Prostate gland (tissue), 2 donors: ENCODE results near the gene SORBS1. TPM values are rescaled to one million over a fixed set of nuclear protein-coding genes. Genes with fewer than 3 reads are reported as not detected.

Experiments used
- DNase-seq: peaks from one replicate; pipeline ENCODE4 v3.0.0-alpha.2; 2019; ENCODE audit warnings: low spot score
- H3K27ac ChIP-seq, 2 donors: fragments of 200-600 bp; sonication (generic); 2 replicates each; pipeline ENCODE4 v1.5.1; 2017 to 2019
- H3K27me3 ChIP-seq: fragments of 200-600 bp; sonication (generic); replicated peaks from 2 replicates; pipeline ENCODE4 v1.5.1; 2019; ENCODE audit not compliant: insufficient read depth
- H3K36me3 ChIP-seq, 2 donors: fragments of 200-600 bp; sonication (generic); 1 replicate in 1 of 2; 2 replicates in 1 of 2; pipeline versions ENCODE4 v1.5.1 to v1.8.1; 2017 to 2019
- H3K4me1 ChIP-seq: fragments of 200-600 bp; sonication (generic); replicated peaks from 2 replicates; pipeline ENCODE4 v1.5.1; 2019
- H3K4me3 ChIP-seq, 2 donors: fragments of 200-600 bp; sonication (generic); 2 replicates each; pipeline ENCODE4 v1.5.1; 2017 to 2019
- H3K9me3 ChIP-seq: fragments of 200-600 bp; sonication (generic); 2 replicates; pipeline ENCODE4 v1.5.1; 2017
- POLR2A ChIP-seq: fragments of 450-650 bp; IDR thresholded peaks from one replicate; pipeline ENCODE4 v1.6.1; 2016; ENCODE audit warnings: antibody characterized with exemption, mild to moderate bottlenecking
- POLR2AphosphoS5 ChIP-seq: sonication (generic); formaldehyde crosslinking; IDR thresholded peaks from one replicate; pipeline ENCODE4 v1.6.1; 2017; ENCODE audit warnings: antibody characterized with exemption
- WGBS: methylation state at CpG from one replicate; pipeline ENCODE4 v1.1.5; 2018; 5-methylcytosine and 5-hydroxymethylcytosine counted together
- intact Hi-C: fragments of 100-400 bp; cut with DNase I; formaldehyde crosslinking; loops from one replicate; pipeline ENCODE4 v1.14.2; 2022
- total RNA-seq, 2 donors: library from RNA; depleted of rRNA; stranded (reverse); fragments of >200 nt; gene quantifications; one replicate each; pipeline ENCODE4 v1.1.0, GENCODE V29; 2016
- TF ChIP-seq, protein P1 (sequence below), 4 experiments: fragments of 200-600 bp in 2 of 4; fragments of 450-650 bp in 2 of 4; sonication (generic) in 2 of 4; IDR thresholded peaks; 1 replicate in 3 of 4; 2 replicates in 1 of 4; pipeline ENCODE4 v1.5.1; 2016 to 2019; ENCODE audit warnings: antibody characterized with exemption in 4 of 4, mild to moderate bottlenecking in 2 of 4, moderate library complexity in 2 of 4

Gene SORBS1
- total RNA-seq, 2 donors from 2014 or later = 84.6 to 189 TPM

DNA sequence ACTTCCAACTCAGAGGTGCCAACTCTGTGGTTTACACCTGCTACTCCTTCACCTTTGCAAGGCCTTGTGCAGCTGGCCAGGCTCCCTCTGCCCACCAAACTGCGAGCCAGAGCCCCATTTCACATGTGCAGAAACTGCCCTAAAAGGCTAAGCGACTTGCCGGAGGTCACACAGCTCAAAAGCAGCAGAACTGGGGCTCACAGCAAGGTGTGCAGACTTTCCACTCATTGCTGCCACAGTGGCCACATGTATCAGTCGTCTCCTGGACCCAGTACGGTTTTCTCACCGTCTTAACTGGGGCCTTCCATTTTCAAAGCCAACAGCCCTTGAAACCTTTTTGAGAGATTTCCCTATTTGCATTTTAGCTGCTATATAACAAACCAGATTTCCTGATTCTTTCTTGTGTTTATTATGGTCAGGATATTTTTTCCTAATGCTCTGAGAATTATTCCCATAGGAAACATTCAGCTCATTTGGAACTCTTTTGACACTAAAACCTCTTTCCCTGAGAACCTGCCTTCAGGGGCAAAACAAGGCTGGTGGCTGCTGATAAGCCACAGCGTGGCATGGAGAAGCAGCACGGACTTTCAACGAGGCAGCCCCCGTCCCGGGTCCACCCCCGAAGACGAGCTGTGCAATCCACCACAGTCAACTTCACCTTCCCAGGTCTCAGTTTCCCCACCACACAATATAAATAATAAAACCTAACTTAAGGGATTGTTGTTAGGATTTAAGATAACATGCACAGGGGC, 29.9 kb downstream of the SORBS1 start:
- no peak for DNase-seq
- intact Hi-C loops = no loop called here
- no peaks in the 10 kb centered on the region for H3K36me3 ChIP-seq
- no peaks in the 10 kb centered on the region for H3K4me1 ChIP-seq
- H3K27ac ChIP-seq = peak overlapping the region; percentile 69 to 71
- H3K9me3 ChIP-seq = no peaks in the 10 kb centered on the region
- H3K27me3 ChIP-seq = no peaks in the 10 kb centered on the region
- H3K4me3 ChIP-seq = no peak overlapping the region
- TF ChIP-seq, protein P1, sequence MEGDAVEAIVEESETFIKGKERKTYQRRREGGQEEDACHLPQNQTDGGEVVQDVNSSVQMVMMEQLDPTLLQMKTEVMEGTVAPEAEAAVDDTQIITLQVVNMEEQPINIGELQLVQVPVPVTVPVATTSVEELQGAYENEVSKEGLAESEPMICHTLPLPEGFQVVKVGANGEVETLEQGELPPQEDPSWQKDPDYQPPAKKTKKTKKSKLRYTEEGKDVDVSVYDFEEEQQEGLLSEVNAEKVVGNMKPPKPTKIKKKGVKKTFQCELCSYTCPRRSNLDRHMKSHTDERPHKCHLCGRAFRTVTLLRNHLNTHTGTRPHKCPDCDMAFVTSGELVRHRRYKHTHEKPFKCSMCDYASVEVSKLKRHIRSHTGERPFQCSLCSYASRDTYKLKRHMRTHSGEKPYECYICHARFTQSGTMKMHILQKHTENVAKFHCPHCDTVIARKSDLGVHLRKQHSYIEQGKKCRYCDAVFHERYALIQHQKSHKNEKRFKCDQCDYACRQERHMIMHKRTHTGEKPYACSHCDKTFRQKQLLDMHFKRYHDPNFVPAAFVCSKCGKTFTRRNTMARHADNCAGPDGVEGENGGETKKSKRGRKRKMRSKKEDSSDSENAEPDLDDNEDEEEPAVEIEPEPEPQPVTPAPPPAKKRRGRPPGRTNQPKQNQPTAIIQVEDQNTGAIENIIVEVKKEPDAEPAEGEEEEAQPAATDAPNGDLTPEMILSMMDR (IDR thresholded peaks at IDR 0.05) = no peak
- no peak for TF ChIP-seq POLR2AphosphoS5
- TF ChIP-seq POLR2A = no peak
- WGBS = 59% methylated on average over 13 of the region's 13 CpGs

DNA sequence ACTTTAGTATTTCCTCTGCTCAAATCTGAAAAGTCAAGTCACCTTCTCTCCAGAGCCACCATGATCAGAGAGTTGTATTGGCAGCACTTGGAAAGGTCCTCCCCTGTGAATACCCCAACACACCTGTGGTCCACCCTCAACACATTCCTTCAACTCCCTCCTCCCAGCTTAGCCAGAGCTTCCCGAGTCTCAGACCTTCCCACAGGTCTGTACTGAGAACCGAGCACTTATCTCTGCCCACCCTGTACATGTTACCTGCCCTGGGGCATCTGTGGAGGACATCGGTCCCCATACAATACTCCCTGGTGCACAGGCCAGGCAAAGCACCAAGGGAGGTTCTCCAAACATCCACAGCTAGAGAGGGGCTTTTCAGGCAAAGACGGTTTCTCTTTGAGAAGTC, 30.6 kb downstream of the SORBS1 start:
- intact Hi-C loops = no loop called here
- no peaks in the 10 kb centered on the region for H3K4me1 ChIP-seq
- peak overlapping the region; percentile 69 to 71 for H3K27ac ChIP-seq
- H3K4me3 ChIP-seq = no peak overlapping the region
- no peak for TF ChIP-seq POLR2AphosphoS5
- TF ChIP-seq, protein P1 (IDR thresholded peaks at IDR 0.05) = no peak
- TF ChIP-seq POLR2A = no peak
- no peaks in the 10 kb centered on the region for H3K27me3 ChIP-seq
- no peaks in the 10 kb centered on the region for H3K9me3 ChIP-seq
- H3K36me3 ChIP-seq = no peaks in the 10 kb centered on the region
- 84% methylated on average over 3 of the region's 4 CpGs for WGBS
- no peak for DNase-seq

DNA sequence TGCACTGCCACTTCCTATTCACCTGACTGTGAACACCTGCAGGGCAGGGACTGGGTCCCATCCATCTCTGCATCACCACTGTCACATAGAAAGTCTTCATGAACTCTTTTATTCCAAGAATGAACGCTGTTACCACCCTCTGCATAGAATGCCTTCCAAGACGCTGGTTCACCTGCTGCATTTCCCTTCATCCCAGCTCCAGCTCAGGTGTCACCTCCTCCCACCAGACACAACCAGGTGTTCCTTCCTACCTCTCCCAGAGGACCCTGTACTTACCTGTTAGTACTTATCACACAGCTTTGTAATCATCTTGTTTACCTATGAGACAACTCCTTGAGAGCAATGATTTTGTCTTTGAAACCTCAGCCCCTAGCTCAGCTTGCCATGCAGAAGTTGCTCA, 31.1 kb downstream of the SORBS1 start:
- Histone ChIP-seq H3K36me3 (no peaks in the 10 kb centered on the region), H3K27me3 (no peaks in the 10 kb centered on the region), H3K4me3 (no peak overlapping the region), H3K9me3 (no peaks in the 10 kb centered on the region), H3K4me1 (no peaks in the 10 kb centered on the region), H3K27ac (peak overlapping the region; percentile 69 to 71)
- intact Hi-C loops = no loop called here
- DNase-seq = no peak
- 76% methylated on average over 2 of the region's 2 CpGs for WGBS
- TF ChIP-seq POLR2AphosphoS5 = no peak
- TF ChIP-seq POLR2A = no peak
- TF ChIP-seq, protein P1 (IDR thresholded peaks at IDR 0.05) = no peak

DNA sequence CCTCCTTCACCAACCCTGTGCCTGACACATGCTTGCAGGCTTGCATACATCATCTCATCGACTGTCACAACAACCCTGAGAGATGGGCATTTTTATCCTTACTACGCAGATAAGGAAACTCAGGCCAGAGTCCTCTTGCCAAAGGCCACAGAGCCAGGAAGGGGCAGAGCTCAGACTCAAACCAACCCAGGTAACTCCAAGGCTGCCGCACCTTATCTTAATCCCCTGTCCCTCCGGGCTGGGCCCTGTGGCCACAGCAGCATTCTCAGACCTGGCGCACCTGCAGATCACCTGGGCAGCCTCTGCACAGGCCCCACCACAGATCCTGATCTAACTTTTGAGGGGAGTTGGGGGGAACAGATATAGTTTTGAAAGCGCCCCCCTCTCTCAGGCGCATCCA, 35.1 kb downstream of the SORBS1 start:
- no peak for DNase-seq
- TF ChIP-seq, protein P1 (IDR thresholded peaks at IDR 0.05) = no peak
- no peak for TF ChIP-seq POLR2A
- TF ChIP-seq POLR2AphosphoS5 = no peak
- WGBS = 92% methylated on average over 7 of the region's 7 CpGs
- H3K4me1 ChIP-seq = no peaks in the 10 kb centered on the region
- no peaks in the 10 kb centered on the region for H3K36me3 ChIP-seq
- peak overlapping the region; percentile 35 to 51 for H3K27ac ChIP-seq
- H3K9me3 ChIP-seq = no peaks in the 10 kb centered on the region
- intact Hi-C loops = no loop called here
- no peaks in the 10 kb centered on the region for H3K27me3 ChIP-seq
- no peak overlapping the region for H3K4me3 ChIP-seq

DNA sequence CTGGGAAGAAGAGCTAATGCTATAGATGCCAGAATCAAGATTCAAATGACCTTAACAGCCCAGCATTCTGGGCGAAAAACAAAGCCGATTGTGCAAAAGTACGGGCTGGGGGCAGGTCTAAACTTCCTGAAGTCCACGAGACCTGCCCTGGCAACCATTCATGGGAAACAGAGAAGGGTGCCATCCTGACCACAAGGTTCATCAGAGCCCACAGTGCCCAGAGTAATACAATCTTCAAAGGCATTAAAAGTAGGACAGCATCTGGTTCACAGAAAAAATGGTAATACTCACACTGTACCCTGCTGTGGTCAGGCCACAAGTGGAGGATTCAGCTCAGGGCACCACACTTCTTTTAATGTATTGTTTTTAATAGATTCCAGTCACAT, 36.1 kb downstream of the SORBS1 start:
- TF ChIP-seq POLR2AphosphoS5 = no peak
- no peak for TF ChIP-seq POLR2A
- TF ChIP-seq, protein P1 (IDR thresholded peaks at IDR 0.05) = no peak
- H3K4me3 ChIP-seq = no peak overlapping the region
- no peak overlapping the region for H3K27ac ChIP-seq
- intact Hi-C loops = no loop called here
- no peaks in the 10 kb centered on the region for H3K36me3 ChIP-seq
- WGBS = 80% methylated on average over 4 of the region's 4 CpGs
- H3K9me3 ChIP-seq = no peaks in the 10 kb centered on the region
- no peaks in the 10 kb centered on the region for H3K4me1 ChIP-seq
- H3K27me3 ChIP-seq = no peaks in the 10 kb centered on the region
- no peak for DNase-seq
